Measurements from ENCODE around the gene TPT1.

Gene TPT1

GRCh38 chr13:45333977-45334922 lies 6.7 kb downstream of the TPT1 start:
- DNase-seq (ENCODE audit: low read depth in 2 of 2), result no peak

- DNase-seq (ENCODE audit: low read depth in 2 of 2), result no peak
Measured at GRCh38 chr13:45333251-45333976, 7.6 kb downstream of the TPT1 start.

- DNase-seq (ENCODE audit: low read depth in 2 of 2), result no peak
Measured at GRCh38 chr13:45332831-45333219, 8.2 kb downstream of the TPT1 start.

- DNase-seq (ENCODE audit: low read depth in 2 of 2), result no peak
Measured at GRCh38 chr13:45332036-45332830, 8.8 kb downstream of the TPT1 start.

- no peak for DNase-seq (ENCODE audit: low read depth in 2 of 2)
Measured at GRCh38 chr13:45331692-45332035, 9.3 kb downstream of the TPT1 start.

GRCh38 chr13:45331123-45331619 lies 9.8 kb downstream of the TPT1 start:
- DNase-seq (ENCODE audit: low read depth in 2 of 2), result no peak

GRCh38 chr13:45328661-45329111 lies 12.3 kb downstream of the TPT1 start:
- DNase-seq (ENCODE audit: low read depth in 2 of 2), result no peak

GRCh38 chr13:45327253-45327955 lies 13.6 kb downstream of the TPT1 start:
- DNase-seq (ENCODE audit: low read depth in 2 of 2), result no peak

GRCh38 chr13:45325806-45326205 lies 15.2 kb downstream of the TPT1 start:
- DNase-seq (ENCODE audit: low read depth in 2 of 2), result no peak

GRCh38 chr13:45320876-45321629 lies 19.9 kb downstream of the TPT1 start:
- DNase-seq (ENCODE audit: low read depth in 2 of 2), result no peak

- no peak for DNase-seq (ENCODE audit: low read depth in 2 of 2)
Measured at GRCh38 chr13:45316996-45317395, 24.0 kb downstream of the TPT1 start.

GRCh38 chr13:45316338-45316737 lies 24.6 kb downstream of the TPT1 start:
- no peak for DNase-seq (ENCODE audit: low read depth in 2 of 2)

GRCh38 chr13:45315520-45316167 lies 25.3 kb downstream of the TPT1 start:
- DNase-seq (ENCODE audit: low read depth in 2 of 2), result no peak

- DNase-seq (ENCODE audit: low read depth in 2 of 2), result no peak
Measured at GRCh38 chr13:45314822-45315221, 26.2 kb downstream of the TPT1 start.

- DNase-seq (ENCODE audit: low read depth in 2 of 2), result no peak
Measured at GRCh38 chr13:45310341-45311131, 30.4 kb downstream of the TPT1 start.

GRCh38 chr13:45306966-45307365 lies 34.0 kb downstream of the TPT1 start:
- no peak for DNase-seq (ENCODE audit: low read depth in 2 of 2)

GRCh38 chr13:45305079-45305478 lies 35.9 kb downstream of the TPT1 start:
- no peak for DNase-seq (ENCODE audit: low read depth in 2 of 2)

- no peak for DNase-seq (ENCODE audit: low read depth in 2 of 2)
Measured at GRCh38 chr13:45303866-45304265, 37.1 kb downstream of the TPT1 start.

GRCh38 chr13:45303026-45303425 lies 38.0 kb downstream of the TPT1 start:
- DNase-seq (ENCODE audit: low read depth in 2 of 2), result no peak

Measured in stimulated activated CD4-positive, alpha-beta T cell treated with anti-CD3 and anti-CD28 coated beads, Interleukin-12 subunit alpha, Interleukin-12 subunit beta, amount 100 ng/mL, for 24 hours (primary cell).